Erythroblast (primary cell): ENCODE measurements around the gene SLC38A4.

Experiments used
- GATA1 ChIP-seq: IDR thresholded peaks from 2 replicates; pipeline ENCODE4 v1.6.1; 2011; ENCODE audit warnings: low read depth, mild to moderate bottlenecking, control low read depth, low read length, moderate library complexity
- POLR2A ChIP-seq: IDR thresholded peaks from 2 replicates; pipeline ENCODE4 v1.6.1; 2011; ENCODE audit warnings: mild to moderate bottlenecking, low read length

GRCh38 chr12:46830731-46831334 is 5.0 kb upstream of the SLC38A4 start:
- TF ChIP-seq POLR2A, result no peak
- TF ChIP-seq GATA1, result no peak
